HCT116 (cell line): ENCODE data around the gene ELP1. TPM values are rescaled to one million over a fixed set of nuclear protein-coding genes. Genes with fewer than 3 reads are reported as not detected.

ENCODE experiments used
- ATAC-seq: fragments of 200-7000 bp; cut with Tn5 transposase; 2 replicates; pipeline ENCODE4 v1.9.1; 2020; ENCODE audit warnings: mild to moderate bottlenecking, moderate library complexity
- BruUV-seq: library from RNA; stranded (reverse); fragments of 400-500 nt; replicated peaks from 2 replicates; lab custom pipeline; 2021; lab: Mats Ljungman, UMichigan
- CTCF ChIA-PET: fragments of 300-600 bp; sonication (Branson Sonifier 250); formaldehyde crosslinking; loops from one replicate; lab custom pipeline; 2021; ENCODE audit warnings: antibody characterized with exemption; lab: Charles Lee
- POLR2A ChIA-PET: fragments of 300-600, 350-600 bp; sonication (Branson Sonifier 250); formaldehyde crosslinking; loops from one replicate; lab custom pipeline; 2021; ENCODE audit warnings: antibody characterized with exemption; lab: Charles Lee
- RAD21 ChIA-PET, 2 experiments: fragments of 300-600 bp; sonication (Branson Sonifier 250); formaldehyde crosslinking; loops; one replicate each; lab custom pipeline; 2023; ENCODE audit warnings: low total read pairs in 2 of 2; ENCODE audit not compliant: uncharacterized antibody in 2 of 2, unreplicated experiment in 2 of 2, low non-redundant PET in 1 of 2; lab: Charles Lee
- DNase-seq: peaks from one replicate; pipeline ENCODE4 v3.0.0-alpha.2; 2010; ENCODE audit warnings: low read depth, low spot score
- H2AFZ ChIP-seq: fragments of 200-600 bp; shearing (Covaris generic), sonication (generic); 2 replicates; pipeline ENCODE4 v1.6.1; 2017; ENCODE audit warnings: low read depth, mixed run types, mixed read lengths, antibody characterized with exemption, low read length; ENCODE audit not compliant: poor library complexity, severe bottlenecking
- H3K27ac ChIP-seq: 2 replicates; pipeline ENCODE4 v1.5.1; 2012; ENCODE audit warnings: low read depth, low read length
- H3K27me3 ChIP-seq: fragments of 200-600 bp; sonication (generic); 2 replicates; pipeline ENCODE4 v1.6.1; 2016; ENCODE audit warnings: mixed run types, low read length, mixed read lengths; ENCODE audit not compliant: insufficient read depth
- H3K36me3 ChIP-seq, 2 experiments: fragments of 200-500 bp in 1 of 2; fragments of 200-600 bp in 1 of 2; sonication (Bioruptor generic) in 1 of 2; sonication (generic) in 1 of 2; 2 replicates each; pipeline versions ENCODE4 v1.5.1 to v1.6.1; 2014 to 2016; ENCODE audit warnings: low read length in 2 of 2, inconsistent platforms in 1 of 2, mixed read lengths in 1 of 2, mixed run types in 1 of 2; ENCODE audit not compliant: insufficient read depth in 2 of 2, control insufficient read depth in 1 of 2
- H3K4me1 ChIP-seq, 2 experiments: fragments of 200-600 bp in 1 of 2; sonication (generic) in 1 of 2; 2 replicates each; pipeline versions ENCODE4 v1.5.1 to v1.6.1; 2012 to 2017; ENCODE audit warnings: low read length in 2 of 2, inconsistent platforms in 1 of 2, mild to moderate bottlenecking in 1 of 2, mixed read lengths in 1 of 2, mixed run types in 1 of 2, moderate library complexity in 1 of 2; ENCODE audit not compliant: insufficient read depth in 2 of 2, control insufficient read depth in 1 of 2
- H3K4me2 ChIP-seq: fragments of 200-600 bp; sonication (generic); 2 replicates; pipeline ENCODE4 v1.6.1; 2017; ENCODE audit warnings: mixed run types, low read length, mixed read lengths
- H3K4me3 ChIP-seq, 2 experiments: fragments of 200-600 bp in 1 of 2; sonication (generic) in 1 of 2; replicated peaks in 1 of 2; 2 replicates each; pipeline ENCODE4 v1.5.1; 2011 to 2016; ENCODE audit warnings: low read length in 2 of 2, control low read depth in 1 of 2, low read depth in 1 of 2, mild to moderate bottlenecking in 1 of 2, mixed read lengths in 1 of 2, mixed run types in 1 of 2
- H3K79me2 ChIP-seq: fragments of 200-600 bp; sonication (generic); 2 replicates; pipeline ENCODE4 v1.6.1; 2017; ENCODE audit warnings: mild to moderate bottlenecking, mixed run types, low read length, moderate library complexity, mixed read lengths; ENCODE audit not compliant: insufficient read depth
- H3K9ac ChIP-seq: fragments of 200-600 bp; sonication (generic); 2 replicates; pipeline ENCODE4 v1.6.1; 2016; ENCODE audit warnings: low read length, mixed read lengths
- H3K9me2 ChIP-seq: fragments of 200-600 bp; sonication (generic), shearing (Covaris generic); 2 replicates; pipeline ENCODE4 v1.6.1; 2017; ENCODE audit warnings: mixed run types, mild to moderate bottlenecking, moderate library complexity; ENCODE audit not compliant: insufficient read depth
- H3K9me3 ChIP-seq, 2 experiments: fragments of 200-500 bp in 1 of 2; fragments of 200-600 bp in 1 of 2; sonication (Bioruptor generic) in 1 of 2; sonication (generic) in 1 of 2; 2 replicates each; pipeline ENCODE4 v1.6.1; 2014 to 2017; ENCODE audit warnings: low read length in 2 of 2, mixed read lengths in 2 of 2, inconsistent platforms in 1 of 2, low read depth in 1 of 2, mild to moderate bottlenecking in 1 of 2, mixed run types in 1 of 2, moderate library complexity in 1 of 2; ENCODE audit not compliant: control insufficient read depth in 1 of 2, insufficient read depth in 1 of 2
- H4K20me1 ChIP-seq: fragments of 200-600 bp; sonication (generic), shearing (Covaris generic); 2 replicates; pipeline ENCODE4 v1.6.1; 2017; ENCODE audit warnings: mixed run types, mild to moderate bottlenecking, moderate library complexity; ENCODE audit not compliant: insufficient read depth
- ATF3 ChIP-seq: IDR thresholded peaks from 2 replicates; pipeline ENCODE4 v1.6.1; 2012
- CBX3 ChIP-seq: IDR thresholded peaks from 2 replicates; pipeline ENCODE4 v1.6.1; 2012; ENCODE audit warnings: low read depth
- CEBPB ChIP-seq: IDR thresholded peaks from 2 replicates; pipeline ENCODE4 v1.6.1; 2012; ENCODE audit warnings: low read depth
- EGR1 ChIP-seq: IDR thresholded peaks from 2 replicates; pipeline ENCODE4 v1.6.1; 2012; ENCODE audit warnings: low read depth
- EZH2 ChIP-seq: fragments of 200-600 bp; sonication (generic); IDR thresholded peaks from 2 replicates; pipeline ENCODE4 v1.6.1; 2017; ENCODE audit warnings: antibody characterized with exemption, mixed run types
- EZH2phosphoT487 ChIP-seq: fragments of 200-600 bp; IDR thresholded peaks from 2 replicates; pipeline ENCODE4 v1.6.1; 2018; ENCODE audit warnings: antibody characterized with exemption, borderline replicate concordance
- FOSL1 ChIP-seq: IDR thresholded peaks from 2 replicates; pipeline ENCODE4 v1.6.1; 2012; ENCODE audit warnings: low read depth
- MAX ChIP-seq: IDR thresholded peaks from 2 replicates; pipeline ENCODE4 v1.6.1; 2012
- RAD21 ChIP-seq: IDR thresholded peaks from 2 replicates; pipeline ENCODE4 v1.6.1; 2012; ENCODE audit warnings: low read depth, mild to moderate bottlenecking
- REST ChIP-seq: IDR thresholded peaks from 2 replicates; pipeline ENCODE4 v1.6.1; 2012; ENCODE audit warnings: low read depth
- SIN3A ChIP-seq: IDR thresholded peaks from 2 replicates; pipeline ENCODE4 v1.6.1; 2012; ENCODE audit warnings: low read depth
- YY1 ChIP-seq: IDR thresholded peaks from 2 replicates; pipeline ENCODE4 v1.6.1; 2011; ENCODE audit warnings: low read length, low read depth, moderate library complexity, mild to moderate bottlenecking; ENCODE audit not compliant: insufficient replicate concordance; ENCODE audit errors: extremely low read depth
- ZFX ChIP-seq: fragments of 450-650 bp; IDR thresholded peaks from 2 replicates; pipeline ENCODE4 v1.6.1; 2017
- intact Hi-C: fragments of 100-400 bp; cut with micrococcal nuclease; formaldehyde crosslinking; loops from 2 replicates; pipeline ENCODE4 v1.10.0; 2022
- total RNA-seq: library from RNA; stranded (reverse); gene quantifications from one replicate; pipeline ENCODE4 v1.2.1, GENCODE V29; 2021; ENCODE audit not compliant: unreplicated experiment

The ELP1 gene
- total RNA-seq, 1 experiment from 2014 or later = 28.8 TPM

- BruUV-seq = no TSS peak
- intact Hi-C loops = no loop called here
- CTCF ChIA-PET = no interaction called here
Observed at GRCh38 chr9:108867829-108868228, 66.1 kb downstream of the ELP1 start.

More at GRCh38 chr9:108867829-108868228, 66.1 kb downstream of the ELP1 start:
- TF ChIP-seq EZH2 (no peak), CEBPB (no peak), SIN3A (no peak), FOSL1 (no peak), ATF3 (no peak), EGR1 (no peak), CBX3 (no peak), REST (no peak), EZH2phosphoT487 (no peak), ZFX (no peak), MAX (no peak), YY1 (no peak), RAD21 (no peak)
- no peaks in the 10 kb centered on the region for H4K20me1 ChIP-seq
- no peak overlapping the region for H2AFZ ChIP-seq
- ATAC-seq = no peak
- H3K4me1 ChIP-seq = peaks cover 3 to 18% of the 10 kb centered on the region in 2 experiments; a peak in 2 of 4 replicates
- no peaks in the 10 kb centered on the region for H3K79me2 ChIP-seq
- ChIA-PET RAD21 (no interaction called here), POLR2A (no interaction called here)
- no peak overlapping the region for H3K4me2 ChIP-seq
- no peak for DNase-seq
- no peaks in the 10 kb centered on the region for H3K27me3 ChIP-seq
- H3K36me3 ChIP-seq = peaks cover 2 to 19% of the 10 kb centered on the region in 2 experiments; a peak in 1 of 4 replicates
- H3K27ac ChIP-seq = no peak overlapping the region
- H3K4me3 ChIP-seq = no peak overlapping the region
- no peak overlapping the region for H3K9ac ChIP-seq
- H3K9me3 ChIP-seq = no peaks in the 10 kb centered on the region
- no peaks in the 10 kb centered on the region for H3K9me2 ChIP-seq
